DMS79 (cell line): ENCODE measurements around the gene ELN.
"Not testable (repeated sequence)": the region's sequence is repeated elsewhere in the genome, so short reads cannot be mapped to it uniquely, and the experiment has no call there.

ENCODE experiments used
- DNase-seq: peaks from one replicate; lab custom pipeline; 2025; lab: John Stamatoyannopoulos, UW

Gene ELN

DNA sequence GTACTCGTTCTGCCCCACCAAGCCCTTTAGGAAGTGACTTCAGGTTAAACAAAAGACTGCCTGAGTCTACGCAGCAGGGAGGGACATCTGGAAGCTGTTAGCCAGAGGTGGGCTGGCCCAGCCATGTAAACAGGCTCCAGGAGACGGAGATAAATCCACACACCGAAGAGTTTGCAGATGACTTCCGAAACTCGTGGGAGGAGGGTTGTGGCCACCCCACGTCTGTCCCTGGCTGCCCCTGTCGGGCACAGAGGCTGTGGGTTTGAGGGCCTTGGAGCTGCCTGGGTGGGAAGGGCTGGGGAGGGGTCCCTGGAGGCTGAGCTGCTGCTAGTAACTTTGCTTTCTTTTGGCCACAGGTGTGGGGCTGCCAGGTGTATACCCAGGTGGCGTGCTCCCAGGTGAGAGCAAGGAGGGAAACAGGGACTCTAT lies 15.6 kb downstream of the ELN start:
- DNase-seq, result no peak

DNA sequence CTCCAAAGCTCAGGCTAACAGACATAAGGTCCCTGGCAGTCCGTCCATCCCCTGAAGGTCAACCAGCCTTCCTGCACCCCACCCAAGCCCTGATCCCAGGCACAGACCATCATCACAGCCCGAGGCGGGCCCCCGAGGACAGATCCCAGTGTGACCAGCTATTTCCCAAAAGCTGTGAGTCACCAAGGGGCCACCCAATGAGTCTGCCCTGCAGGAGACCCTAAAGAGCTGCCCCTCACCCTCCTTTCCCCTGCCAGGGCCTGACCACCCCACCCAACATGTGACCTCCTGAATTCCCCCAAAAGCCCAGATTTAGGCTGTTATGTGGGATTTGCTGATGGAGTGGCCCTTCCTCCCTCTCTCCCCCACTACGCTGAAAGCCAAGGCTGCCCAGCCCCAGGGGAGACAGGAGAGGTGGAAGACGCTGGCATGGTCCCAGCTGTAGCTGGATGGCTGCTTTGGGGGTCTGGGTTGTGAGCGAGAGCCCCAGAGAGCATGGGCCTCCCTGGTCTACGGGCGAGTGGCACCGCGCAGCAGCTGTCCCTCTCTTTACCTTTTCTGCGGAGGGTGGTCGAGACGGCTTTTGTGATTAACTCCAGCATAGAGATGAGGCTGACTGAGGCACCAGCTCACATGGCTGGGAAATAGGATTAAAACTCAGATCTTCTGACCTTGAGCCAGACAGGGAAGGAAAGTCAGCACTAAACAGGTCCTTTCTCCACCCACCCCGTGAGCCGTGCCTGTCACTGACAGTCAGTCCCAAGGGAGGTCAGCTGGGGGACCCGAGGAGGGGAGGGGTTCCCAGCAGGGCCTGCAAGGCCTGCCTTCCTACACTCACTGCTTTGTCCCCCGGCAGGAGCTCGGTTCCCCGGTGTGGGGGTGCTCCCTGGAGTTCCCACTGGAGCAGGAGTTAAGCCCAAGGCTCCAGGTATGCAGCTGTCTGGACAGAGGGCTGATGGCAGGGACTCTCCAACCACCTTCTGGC lies 16.7 kb downstream of the ELN start:
- no peak for DNase-seq

DNA sequence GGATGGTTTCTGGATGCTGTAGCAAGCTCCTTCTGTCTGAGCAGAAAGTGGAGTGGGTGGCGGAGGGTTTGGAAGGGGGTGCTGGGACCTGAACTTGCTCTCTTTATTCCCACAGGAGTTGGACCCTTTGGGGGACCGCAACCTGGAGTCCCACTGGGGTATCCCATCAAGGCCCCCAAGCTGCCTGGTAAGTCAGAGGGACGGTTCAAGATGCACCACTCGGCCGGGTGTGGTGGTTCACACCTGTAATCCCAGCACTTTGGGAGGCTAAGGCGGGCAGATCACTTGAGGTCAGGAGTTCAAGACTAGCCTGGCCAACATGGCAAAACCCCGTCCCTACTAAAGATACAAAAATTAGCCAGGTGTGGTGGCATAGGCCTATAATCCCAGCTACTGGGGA lies 18.6 kb downstream of the ELN start:
- not testable (repeated sequence) for DNase-seq

DNA sequence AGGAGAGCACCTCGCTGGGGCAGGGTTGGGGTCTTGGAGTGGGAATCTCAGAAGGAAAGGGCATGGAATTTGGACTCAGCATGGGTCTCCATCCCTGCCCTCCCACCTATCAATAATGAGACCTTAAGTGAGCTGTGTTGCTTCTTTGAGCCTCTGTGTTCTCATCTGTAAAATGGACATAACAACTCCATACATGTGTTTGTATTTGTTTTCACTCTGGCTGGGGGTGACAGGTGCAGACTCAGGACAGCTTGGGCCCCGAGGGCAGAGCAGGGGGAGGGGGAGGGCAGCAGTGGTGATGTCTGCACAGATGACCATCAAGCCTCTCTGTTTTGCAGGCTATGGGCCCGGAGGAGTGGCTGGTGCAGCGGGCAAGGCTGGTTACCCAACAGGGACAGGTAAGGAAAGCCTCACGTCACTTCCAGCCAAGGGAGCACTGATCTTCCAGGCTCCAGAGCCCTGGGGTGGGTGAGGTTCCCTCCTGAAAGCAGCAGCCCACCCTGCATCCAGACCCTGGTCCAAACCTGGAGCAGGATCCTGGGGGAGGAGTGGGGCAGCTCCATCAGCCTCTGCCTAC lies 19.9 kb downstream of the ELN start:
- no peak for DNase-seq

DNA sequence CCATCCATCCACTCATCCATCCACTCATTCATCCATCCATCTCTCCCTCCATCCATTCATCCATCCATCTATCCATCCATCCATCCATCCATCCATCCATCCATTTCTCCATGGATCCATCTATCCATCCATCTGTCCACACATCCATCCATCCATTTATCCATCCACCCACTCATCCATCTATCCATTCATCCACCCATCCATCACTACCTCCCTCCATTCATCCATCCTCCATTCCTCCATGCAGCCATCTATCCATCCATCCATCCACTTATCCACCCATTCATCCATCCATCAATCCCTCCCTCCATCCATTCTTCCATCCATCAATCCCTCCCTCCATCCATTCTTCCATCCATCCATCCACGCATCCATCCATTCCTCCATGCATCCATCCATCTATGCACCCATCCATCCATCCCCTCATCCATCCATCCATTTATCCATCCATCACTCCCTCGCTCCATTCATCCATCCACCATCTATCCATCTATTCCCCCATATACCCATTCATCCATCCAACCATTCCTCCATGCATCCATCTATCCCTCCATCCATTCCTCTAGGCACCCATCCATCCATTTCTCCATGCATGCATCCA lies 21.1 kb downstream of the ELN start:
- no peak for DNase-seq

DNA sequence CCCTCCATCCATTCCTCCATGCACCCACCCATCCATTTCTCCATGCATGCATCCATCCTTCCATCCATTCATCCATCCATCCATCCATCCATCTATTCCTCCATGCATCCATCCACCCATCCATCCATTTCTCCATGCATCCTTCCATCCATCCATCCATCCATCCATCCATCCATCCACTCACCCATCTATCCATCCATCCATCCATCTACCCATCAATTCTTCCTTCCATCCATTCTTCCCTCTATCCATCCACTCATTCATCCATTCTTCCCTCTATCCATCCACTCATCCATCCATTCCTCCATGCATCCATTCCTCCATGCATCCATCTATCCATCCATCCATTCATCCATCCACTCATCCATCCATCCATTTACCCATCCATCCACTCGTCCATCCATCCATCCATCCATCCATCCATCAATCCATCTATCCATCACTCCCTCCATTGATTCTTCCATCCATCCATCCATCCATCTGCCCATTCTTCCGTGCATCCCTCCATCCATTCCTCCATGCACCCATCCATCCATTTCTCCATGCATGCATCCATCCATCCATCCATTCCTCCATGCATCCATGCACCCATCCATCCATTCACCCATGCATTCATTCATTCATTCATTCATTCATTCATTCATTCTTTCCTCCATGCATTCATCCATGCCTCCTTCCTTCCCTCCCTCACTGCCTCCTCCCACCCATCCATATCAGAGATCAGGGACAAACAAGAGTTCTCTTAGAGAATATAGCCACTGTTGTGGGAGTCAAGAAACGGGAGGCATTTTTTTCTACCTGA lies 22.2 kb downstream of the ELN start:
- DNase-seq, result no peak

DNA sequence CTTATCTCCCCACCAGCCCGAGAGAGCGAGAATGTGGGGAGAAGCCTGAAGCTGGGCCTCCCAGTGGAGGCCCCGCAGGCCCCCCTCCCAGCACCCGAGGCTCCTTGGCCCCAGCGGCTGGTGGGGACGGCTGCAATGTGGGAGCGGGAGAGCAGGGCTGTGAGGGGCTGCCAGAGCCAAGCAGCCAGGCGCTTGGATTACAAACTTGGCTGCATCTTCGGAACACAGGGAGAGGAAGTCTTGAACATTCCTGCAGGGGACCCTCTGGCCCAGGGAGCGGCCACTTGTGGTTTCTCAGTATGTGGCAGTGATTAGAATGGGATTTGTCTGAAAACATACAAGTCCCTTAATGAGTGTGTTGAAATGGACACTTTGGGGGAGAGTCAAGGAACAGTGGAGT lies 23.2 kb downstream of the ELN start:
- DNase-seq, result no peak

DNA sequence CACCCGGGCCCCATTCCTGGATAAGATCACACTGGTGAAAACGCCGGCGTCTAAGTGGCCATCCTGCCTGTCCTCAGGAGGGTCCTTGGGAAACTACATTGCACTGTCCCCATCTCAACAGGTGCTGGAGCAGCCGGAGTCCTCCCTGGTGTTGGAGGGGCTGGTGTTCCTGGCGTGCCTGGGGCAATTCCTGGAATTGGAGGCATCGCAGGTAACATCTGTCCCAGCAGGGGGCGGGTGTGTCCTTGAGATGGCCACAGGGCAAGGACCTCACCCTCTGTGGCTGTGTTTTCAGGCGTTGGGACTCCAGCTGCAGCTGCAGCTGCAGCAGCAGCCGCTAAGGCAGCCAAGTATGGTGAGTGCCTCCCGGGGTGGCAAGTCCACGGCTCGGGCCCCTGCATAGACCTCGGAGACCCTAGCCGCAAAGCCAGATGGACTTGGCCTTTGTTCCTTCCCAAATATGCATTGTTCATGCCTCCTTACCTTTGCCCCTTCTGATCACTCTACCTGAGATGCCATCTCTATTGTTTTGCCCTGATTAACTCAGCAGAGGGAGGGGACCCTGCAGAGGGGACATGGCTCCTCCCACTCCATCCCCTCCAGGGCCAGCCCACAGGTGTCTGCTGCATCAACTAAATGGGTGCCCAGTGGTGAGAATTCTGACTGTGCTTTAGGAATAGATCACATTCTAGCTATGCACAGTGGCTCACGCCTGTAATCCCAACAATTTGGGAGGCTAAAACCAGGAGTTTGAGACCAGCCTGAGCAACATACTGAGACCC lies 23.8 kb downstream of the ELN start:
- no peak for DNase-seq

DNA sequence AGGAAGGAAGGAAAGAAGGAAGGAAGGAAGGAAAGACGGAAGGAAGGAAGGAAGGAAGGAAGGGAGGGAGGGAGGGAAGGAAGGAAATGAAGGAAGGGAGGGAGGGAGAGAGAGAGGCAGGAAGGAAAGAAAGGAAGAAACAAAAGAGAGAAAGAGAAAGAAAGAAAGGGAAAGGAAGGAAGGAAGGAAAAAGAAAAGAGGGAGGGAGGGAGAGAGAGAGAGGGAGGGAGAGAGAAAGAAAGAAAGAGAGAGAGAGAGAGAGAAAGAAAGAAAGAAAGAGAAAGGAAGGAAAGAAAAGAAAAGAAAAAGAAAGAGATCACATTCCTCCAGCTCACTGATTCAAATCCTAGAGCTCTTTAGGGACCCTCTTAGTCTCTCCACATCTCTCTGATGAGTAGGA lies 24.7 kb downstream of the ELN start:
- no peak for DNase-seq

DNA sequence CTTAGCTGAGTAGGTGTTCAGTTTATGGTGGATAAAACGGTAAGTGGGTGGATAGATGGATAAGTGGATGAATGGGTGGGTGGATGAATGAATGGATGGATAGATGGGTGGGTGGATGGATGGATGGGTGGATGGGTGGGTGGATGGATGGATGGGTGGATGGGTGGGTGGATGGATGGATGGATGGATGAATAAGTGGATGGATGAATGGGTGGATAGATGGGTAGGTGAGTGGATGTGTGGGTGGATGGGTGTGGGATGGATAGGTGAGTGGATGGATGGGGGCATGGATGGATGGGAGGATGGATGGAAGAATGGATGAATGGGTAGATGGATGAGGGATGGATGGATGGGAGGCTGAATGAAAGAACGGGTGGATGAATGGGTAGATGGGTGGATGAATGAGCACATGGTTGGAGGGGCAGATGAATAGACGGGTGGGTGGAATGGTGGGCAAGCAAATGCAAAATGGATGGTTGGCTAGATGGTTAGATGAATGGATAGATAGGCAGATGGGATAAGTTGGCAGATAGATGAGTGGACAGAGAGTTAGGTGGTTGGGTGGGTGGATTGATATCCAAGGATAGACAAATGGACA lies 25.7 kb downstream of the ELN start:
- no peak for DNase-seq

DNA sequence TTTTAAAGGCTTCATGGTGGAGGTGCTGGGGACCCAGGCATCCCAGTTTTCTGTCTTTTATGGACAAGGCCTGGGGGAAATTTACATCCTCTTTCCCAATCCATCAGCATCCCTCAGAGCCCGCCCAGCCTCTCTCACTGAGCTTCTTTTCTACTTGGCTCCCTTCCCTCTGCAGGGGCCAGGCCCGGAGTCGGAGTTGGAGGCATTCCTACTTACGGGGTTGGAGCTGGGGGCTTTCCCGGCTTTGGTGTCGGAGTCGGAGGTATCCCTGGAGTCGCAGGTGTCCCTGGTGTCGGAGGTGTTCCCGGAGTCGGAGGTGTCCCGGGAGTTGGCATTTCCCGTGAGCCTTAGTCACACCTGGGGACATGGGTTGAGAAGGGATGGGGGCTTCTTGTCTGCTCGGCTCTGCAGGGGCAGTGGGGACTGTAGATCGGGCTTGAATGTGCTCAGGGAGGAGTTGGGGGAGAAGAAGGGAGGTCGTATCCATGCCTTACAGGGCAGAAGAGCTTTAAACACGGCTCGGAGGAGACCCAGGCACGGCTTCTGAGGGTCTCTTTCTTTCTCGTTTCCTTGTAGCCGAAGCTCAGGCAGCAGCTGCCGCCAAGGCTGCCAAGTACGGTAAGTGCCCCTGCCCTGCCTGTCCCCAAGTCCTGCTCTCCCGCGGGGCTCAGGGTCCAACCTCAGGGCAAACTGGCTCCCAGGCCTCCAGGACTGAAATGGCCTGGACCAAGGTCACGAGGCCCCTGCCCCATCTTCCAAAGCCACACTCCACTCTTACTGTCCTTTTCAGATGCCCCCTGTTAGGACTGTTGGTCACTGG lies 28.3 kb downstream of the ELN start:
- DNase-seq, result no peak

DNA sequence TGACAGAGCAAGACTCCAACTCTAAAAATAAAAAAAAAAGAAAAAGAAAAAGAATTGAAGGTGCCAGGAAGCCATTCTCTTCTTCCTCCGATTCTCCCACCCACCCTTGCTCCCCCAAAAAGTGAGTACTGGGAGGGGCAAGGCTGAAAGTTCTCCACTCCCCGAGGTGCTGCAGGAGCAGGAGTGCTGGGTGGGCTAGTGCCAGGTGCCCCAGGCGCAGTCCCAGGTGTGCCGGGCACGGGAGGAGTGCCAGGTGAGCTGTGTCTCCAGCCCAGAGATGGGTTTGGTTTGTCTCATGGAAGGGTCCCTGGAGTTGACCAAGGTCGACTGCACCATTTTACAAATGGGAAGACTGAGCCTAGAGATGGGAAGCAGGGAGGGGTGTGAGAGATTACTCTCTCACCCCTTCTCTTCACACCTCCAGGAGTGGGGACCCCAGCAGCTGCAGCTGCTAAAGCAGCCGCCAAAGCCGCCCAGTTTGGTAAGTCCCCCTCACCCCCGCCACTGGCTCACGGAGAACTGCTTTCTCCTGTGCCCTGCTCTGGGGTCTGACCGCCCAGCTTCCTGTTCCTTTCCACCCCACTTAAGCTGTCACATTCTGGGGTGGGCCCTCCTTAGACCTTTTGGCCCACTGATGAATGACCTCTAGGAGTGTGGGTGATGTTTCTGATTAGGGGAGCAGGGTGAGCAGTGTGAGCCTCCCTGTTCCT lies 29.4 kb downstream of the ELN start:
- no peak for DNase-seq

DNA sequence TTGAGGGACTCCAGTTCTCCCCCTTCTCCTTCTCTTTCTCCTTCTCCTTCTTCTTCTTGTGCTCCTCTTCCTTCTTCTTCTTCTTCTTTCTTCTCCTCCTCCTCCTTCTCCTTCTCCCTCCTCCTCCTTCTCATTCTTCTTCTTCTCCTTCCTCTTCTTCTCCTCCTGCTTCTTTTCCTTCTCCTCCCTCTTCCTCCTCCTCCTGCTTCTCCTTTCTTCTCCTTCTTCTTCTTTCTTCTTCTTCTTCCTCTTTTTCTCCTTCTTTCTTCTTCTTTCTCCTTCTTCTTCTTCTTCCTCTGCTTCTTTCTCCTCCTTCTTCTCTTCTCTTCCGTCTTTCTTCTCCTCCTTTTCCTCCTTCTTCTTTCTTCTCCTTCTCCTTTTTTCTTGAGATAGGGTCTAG lies 30.0 kb downstream of the ELN start:
- DNase-seq, result no peak

DNA sequence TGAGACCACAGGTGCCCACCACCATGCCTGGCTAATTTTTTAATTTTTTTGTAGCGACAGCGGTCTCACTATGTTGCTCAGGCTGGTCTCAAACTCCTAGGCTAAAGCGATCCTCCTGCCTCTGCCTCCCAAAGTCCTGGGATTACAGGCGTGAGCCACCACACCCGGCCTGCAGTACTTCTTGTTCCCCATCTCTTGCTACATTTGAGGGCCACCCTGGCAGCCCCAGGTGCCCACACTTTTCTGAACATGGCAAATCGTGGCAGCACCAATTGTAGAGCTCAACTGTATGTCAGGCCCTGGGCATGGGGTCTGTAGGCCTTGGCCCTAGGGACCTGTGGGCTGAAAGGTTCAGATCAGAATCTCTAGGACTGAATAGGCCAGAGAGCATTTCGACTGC lies 30.5 kb downstream of the ELN start:
- DNase-seq, result no peak

DNA sequence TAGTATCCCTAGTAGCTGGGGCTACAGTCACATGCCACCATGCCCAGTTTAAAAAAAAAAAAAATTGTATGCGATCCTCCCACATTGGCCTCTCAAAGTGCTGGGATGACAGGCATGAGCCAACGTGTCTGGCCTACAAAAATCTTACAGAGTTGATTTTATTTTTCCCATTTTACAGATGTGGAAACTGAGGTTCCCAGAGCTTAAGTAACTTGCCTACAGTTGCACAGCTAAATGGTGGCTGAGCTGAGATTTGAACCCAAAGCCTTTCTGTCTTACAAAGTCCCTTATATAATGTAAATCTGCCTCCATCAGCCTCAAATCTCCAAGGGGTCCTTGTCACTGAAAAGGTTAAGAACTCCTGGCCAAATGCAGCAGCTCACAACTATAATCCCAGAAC lies 31.1 kb downstream of the ELN start:
- DNase-seq, result no peak

DNA sequence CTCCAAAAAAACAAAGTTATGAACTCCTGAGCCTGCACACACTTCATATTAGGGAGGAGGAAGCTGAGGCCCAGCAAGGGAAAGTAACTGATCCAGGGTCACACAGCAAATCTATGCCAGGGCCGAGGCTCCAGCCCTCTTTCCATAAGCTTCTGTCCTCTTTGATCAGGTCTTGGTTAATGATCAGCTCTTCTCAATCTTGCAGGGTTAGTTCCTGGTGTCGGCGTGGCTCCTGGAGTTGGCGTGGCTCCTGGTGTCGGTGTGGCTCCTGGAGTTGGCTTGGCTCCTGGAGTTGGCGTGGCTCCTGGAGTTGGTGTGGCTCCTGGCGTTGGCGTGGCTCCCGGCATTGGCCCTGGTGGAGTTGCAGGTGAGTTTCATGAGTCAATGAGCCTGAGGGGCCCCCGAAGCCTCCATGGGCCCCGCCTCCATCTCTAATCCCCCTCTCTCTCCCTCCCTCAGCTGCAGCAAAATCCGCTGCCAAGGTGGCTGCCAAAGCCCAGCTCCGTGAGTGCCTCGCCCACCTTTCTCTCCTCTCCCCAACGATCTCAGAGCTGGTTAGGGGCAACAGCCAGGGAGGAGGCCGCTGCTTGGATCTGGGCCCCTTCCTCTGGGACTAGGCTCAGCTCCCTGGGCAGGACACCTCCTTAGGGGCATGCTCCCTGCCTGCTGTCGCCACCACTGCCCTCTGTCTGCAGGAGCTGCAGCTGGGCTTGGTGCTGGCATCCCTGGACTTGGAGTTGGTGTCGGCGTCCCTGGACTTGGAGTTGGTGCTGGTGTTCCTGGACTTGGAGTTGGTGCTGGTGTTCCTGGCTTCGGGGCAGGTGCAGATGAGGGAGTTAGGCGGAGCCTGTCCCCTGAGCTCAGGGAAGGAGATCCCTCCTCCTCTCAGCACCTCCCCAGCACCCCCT lies 32.0 kb downstream of the ELN start:
- DNase-seq, result no peak

DNA sequence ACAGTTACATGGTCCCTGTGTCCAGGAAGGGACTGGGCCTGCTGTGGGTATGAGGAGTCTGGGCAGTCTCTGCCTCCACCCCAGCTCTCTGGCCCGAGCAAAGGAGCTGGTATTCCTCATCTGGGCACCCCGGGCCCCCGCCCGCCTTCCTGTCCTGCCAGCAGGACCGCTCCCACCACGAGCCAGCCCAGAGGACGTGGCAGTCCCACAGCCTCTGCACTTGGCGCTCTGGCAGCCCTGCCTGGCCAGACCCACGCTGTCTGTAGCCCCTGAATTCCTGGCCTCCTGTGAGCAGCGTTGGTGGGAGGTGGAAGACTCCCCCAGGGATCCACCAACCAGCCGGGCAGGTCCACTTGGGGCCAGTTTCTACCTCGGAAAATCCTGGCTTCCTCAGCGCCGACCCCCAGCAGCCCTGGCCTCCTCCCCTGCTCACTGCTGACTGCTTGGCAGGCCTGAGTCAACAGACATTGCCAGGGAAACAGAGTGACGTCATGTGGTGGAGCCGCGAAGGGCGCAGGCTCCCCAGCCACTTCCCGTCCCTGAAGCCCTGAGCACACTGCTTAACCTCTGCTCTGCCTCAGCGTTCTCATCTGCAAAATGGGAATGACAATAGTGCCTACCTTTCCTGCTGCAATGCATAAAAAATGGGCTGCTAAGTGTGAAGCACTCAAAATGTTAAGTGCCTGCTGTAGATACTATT lies 34.0 kb downstream of the ELN start:
- DNase-seq, result no peak

DNA sequence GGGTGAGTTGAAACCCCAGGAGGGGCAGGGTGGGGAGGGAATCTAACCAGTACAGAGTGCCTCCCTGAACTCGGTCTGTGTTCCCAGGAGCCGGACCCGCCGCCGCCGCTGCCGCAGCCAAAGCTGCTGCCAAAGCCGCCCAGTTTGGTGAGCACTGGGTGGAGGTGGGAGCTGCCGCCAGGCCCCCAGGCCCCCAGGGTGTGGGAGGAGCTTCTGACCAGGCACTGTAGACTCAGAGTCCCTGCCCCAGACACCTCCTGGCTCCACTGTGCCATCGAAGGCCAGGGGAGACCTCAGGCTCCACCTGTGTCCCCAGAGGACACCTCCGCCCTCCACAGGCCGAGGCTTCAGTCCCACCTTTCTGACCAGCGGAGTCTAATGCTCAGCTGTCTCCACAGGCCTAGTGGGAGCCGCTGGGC lies 35.3 kb downstream of the ELN start:
- DNase-seq, result no peak
